Motor neuron (in vitro differentiated cells): ENCODE results near the gene TBC1D23. TPM values are rescaled to one million over a fixed set of nuclear protein-coding genes. Genes with fewer than 3 reads are reported as not detected.
"Not testable (repeated sequence)": the region's sequence is repeated elsewhere in the genome, so short reads cannot be mapped to it uniquely, and the experiment has no call there.

ENCODE experiments used
- ATAC-seq, 8 experiments: fragments of 200-7000 bp; cut with Tn5 transposase; replicated peaks in 6 of 8; 2 replicates each; pipeline ENCODE4 v1.8.0; 2021; ENCODE audit warnings: mild to moderate bottlenecking in 8 of 8, moderate library complexity in 8 of 8
- H3K27ac ChIP-seq, 2 donors: fragments of 250-450 bp; sonication (Bioruptor Pico); 2 replicates each; pipeline ENCODE4 v1.9.0; 2021; ENCODE audit warnings: antibody characterized with exemption in 2 of 2, mild to moderate bottlenecking in 2 of 2, moderate library complexity in 1 of 2
- H3K4me1 ChIP-seq, 2 donors: fragments of 250-450 bp; sonication (Bioruptor Pico); replicated peaks in 1 of 2; 2 replicates each; pipeline ENCODE4 v1.6.1; 2021; ENCODE audit warnings: antibody characterized with exemption in 2 of 2, mild to moderate bottlenecking in 2 of 2, moderate library complexity in 1 of 2
- H3K4me3 ChIP-seq, 5 donors: fragments of 250-450 bp; sonication (Bioruptor Pico); 2 replicates each; pipeline ENCODE4 v1.9.0; 2021; ENCODE audit warnings: antibody characterized with exemption in 5 of 5, mild to moderate bottlenecking in 5 of 5, moderate library complexity in 4 of 5
- WGBS, 10 experiments: fragments of 450-650 bp; shearing (Covaris generic); methylation state at CpG; one replicate each; pipeline ENCODE4 v1.0.0; 2022; 5-methylcytosine and 5-hydroxymethylcytosine counted together
- in situ Hi-C, 9 experiments: fragments of 400-800 bp; cut with MboI; loops; one replicate each; pipeline ENCODE4 v1.15.0; 2021; ENCODE audit warnings: low sequenced_read_pairs in 9 of 9, low pct_unique_long_range_greater_than_20kb in 2 of 9; ENCODE audit not compliant: unreplicated experiment in 9 of 9
- total RNA-seq, 8 experiments: library from RNA; unstranded; fragments of 300-600 nt; gene quantifications; 2 replicates each; pipeline versions ENCODE4 v1.2.3 to v1.2.4, GENCODE V29; 2022

TBC1D23 gene
- total RNA-seq, 8 experiments from 2014 or later = 24.5 to 52.3 (median 40.4) TPM

DNA sequence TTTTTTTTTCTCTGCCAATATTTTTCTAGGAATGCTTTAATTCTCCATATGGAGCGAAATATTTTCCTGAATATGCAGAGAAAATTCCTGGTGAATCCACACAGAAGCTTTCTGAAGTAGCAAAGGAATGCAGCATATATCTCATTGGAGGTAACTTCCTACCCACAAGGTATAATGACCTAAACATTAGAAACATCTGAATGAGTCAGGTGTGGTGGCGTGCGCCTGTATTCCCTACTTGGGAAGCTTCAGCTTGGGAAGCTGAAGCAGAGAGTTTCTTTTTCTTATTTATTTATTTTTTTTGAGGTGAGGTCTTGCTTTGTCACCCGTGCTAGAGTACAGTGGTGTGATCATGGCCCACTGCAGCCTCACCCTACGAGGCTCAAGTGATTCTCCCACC is 79.0 kb downstream of the TBC1D23 start:
- ATAC-seq = no peak
- H3K27ac ChIP-seq = no peak overlapping the region
- 67 to 100% (median 96%) methylated on average over 1 to 4 of the region's 5 CpGs for WGBS, 10 experiments
- H3K4me3 ChIP-seq = no peak overlapping the region
- in situ Hi-C loops = no loop called here
- no peaks in the 10 kb centered on the region for H3K4me1 ChIP-seq

DNA sequence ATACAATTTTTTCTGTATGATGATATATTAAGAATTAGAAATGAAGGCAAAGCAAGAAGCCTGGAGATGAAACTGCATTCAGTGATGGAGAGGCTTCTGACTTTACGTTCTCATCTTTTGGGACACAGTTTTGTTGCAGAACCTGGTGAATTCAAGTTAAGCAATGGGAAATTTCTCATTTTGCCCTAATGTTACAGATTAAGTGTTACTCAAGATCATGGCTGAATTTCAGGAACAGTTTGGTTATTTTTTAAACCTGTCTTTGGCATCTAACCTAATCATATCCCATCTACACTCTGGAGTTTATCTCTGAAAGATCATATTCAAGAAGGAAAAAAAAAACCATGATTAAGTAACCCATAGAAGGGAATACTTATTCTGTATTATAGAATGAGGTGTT is 79.7 kb downstream of the TBC1D23 start:
- Histone ChIP-seq H3K4me1 (no peaks in the 10 kb centered on the region), H3K27ac (no peak overlapping the region), H3K4me3 (no peak overlapping the region)
- 75 to 100% (median 100%) methylated on average over 1 of the region's 1 CpG; no CpG with 5 or more reads in 1 of the 10 experiments for WGBS, 10 experiments
- no peak for ATAC-seq
- in situ Hi-C loops = no loop called here

- H3K27ac ChIP-seq = no peak overlapping the region
- H3K4me1 ChIP-seq = no peaks in the 10 kb centered on the region
- WGBS, 10 experiments = 83 to 100% (median 100%) methylated on average over 1 to 5 of the region's 5 CpGs; no CpG with 5 or more reads in 4 of the 10 experiments
- H3K4me3 ChIP-seq = no peak overlapping the region
- in situ Hi-C loops = no loop called here
- no peak for ATAC-seq
These were observed 87.9 kb downstream of the TBC1D23 start for GRCh38 chr3:100348727-100349126.

GRCh38 chr3:100351770-100352169 is 91.0 kb downstream of the TBC1D23 start:
- WGBS, 10 experiments = no CpG with 5 or more reads among the region's 2 CpGs
- in situ Hi-C loops, H3K4me1 ChIP-seq, H3K4me3 ChIP-seq, H3K27ac ChIP-seq, ATAC-seq: not testable (repeated sequence)

- ATAC-seq = no peak
- Histone ChIP-seq H3K4me3 (no peak overlapping the region), H3K27ac (no peak overlapping the region), H3K4me1 (no peaks in the 10 kb centered on the region)
- WGBS, 10 experiments = 83 to 100% (median 93%) methylated on average over 2 to 8 of the region's 10 CpGs
- in situ Hi-C loops = no loop called here
These were observed 91.8 kb downstream of the TBC1D23 start for GRCh38 chr3:100352296-100353231.

- 93 to 100% (median 100%) methylated on average over 1 to 3 of the region's 3 CpGs; no CpG with 5 or more reads in 2 of the 10 experiments for WGBS, 10 experiments
- no peak overlapping the region for H3K27ac ChIP-seq
- H3K4me1 ChIP-seq = no peaks in the 10 kb centered on the region
- H3K4me3 ChIP-seq = no peak overlapping the region
- no peak for ATAC-seq
- in situ Hi-C loops = no loop called here
These were observed 94.1 kb downstream of the TBC1D23 start for GRCh38 chr3:100354850-100355249.

DNA sequence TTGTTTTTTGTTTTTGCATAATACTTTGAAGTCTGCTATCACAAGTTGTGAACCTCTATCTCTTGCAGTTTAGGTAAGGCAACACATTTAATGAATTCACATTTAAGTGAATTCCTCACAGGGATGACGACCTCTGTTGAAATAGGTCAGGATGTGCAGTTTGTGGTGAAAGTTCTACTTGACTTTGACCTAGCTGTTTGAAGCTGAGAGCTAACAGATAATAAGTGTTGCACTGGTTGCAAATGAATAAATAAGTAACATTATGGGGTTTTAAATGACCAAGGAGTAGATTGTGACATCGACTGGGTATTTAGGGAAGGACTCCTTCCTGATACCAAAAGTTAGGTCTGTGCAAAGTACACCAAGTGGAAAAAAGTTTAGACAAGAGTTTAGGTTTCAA is 97.6 kb downstream of the TBC1D23 start:
- Histone ChIP-seq H3K27ac (no peak overlapping the region), H3K4me1 (no peaks in the 10 kb centered on the region), H3K4me3 (no peak overlapping the region)
- ATAC-seq = no peak
- in situ Hi-C loops = no loop called here
- WGBS, 10 experiments = 83 to 100% (median 95%) methylated on average over 1 to 2 of the region's 2 CpGs; no CpG with 5 or more reads in 2 of the 10 experiments

DNA sequence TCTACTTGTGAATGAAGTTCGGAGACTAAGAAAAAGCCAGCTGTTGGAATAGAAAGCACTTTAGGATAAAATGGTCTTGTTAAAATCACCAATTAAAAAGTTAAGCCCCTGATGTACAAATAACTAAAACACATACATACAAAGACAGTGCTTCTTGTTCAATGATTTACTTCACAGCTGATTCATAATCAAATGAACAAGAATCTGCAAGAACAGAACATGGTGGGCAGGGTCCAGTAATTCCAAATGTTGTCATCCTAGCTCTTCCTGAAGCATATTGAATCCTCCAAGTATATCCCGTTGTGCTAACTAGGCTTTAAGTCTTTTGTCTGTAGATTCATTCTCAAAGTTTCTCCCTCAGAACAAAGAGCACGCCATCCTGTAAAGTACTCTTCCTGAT is 98.2 kb downstream of the TBC1D23 start:
- Histone ChIP-seq H3K4me1 (no peaks in the 10 kb centered on the region), H3K4me3 (no peak overlapping the region), H3K27ac (no peak overlapping the region)
- no peak for ATAC-seq
- 60 to 100% (median 89%) methylated on average over 1 to 3 of the region's 3 CpGs for WGBS, 10 experiments
- in situ Hi-C loops = no loop called here

- H3K4me3 ChIP-seq = no peak overlapping the region
- no peaks in the 10 kb centered on the region for H3K4me1 ChIP-seq
- ATAC-seq = no peak
- in situ Hi-C loops = no loop called here
- no peak overlapping the region for H3K27ac ChIP-seq
- whole genome bisulfite sequencing, 10 experiments = 70 to 100% (median 100%) methylated on average over 1 to 4 of the region's 4 CpGs; no CpG with 5 or more reads in 1 of the 10 experiments
These were observed 100.1 kb downstream of the TBC1D23 start for GRCh38 chr3:100360757-100361496.

DNA sequence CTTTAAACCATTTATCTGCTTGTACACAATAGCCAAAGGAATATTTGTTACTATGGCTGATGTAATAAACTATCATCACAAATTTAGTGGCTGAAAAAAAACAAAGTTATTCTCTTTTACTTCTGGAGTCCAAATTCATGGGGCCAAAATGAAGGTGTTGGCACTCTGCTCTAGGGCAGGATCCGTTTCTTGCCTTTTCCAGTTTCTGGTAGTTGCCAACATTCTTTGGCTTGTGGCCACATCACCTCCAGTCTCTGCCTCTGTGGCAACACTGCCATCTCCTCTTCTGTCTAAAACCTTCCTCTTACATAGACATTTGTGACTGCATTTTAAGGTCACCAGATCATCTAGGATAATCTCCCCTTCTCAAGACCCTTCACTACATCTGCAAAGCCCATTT is 101.1 kb downstream of the TBC1D23 start:
- WGBS, 10 experiments = 67 to 100% (median 100%) methylated on average over 1 of the region's 1 CpG; no CpG with 5 or more reads in 4 of the 10 experiments
- in situ Hi-C loops = no loop called here
- no peak for ATAC-seq
- H3K27ac ChIP-seq = no peak overlapping the region
- no peaks in the 10 kb centered on the region for H3K4me1 ChIP-seq
- H3K4me3 ChIP-seq = no peak overlapping the region

DNA sequence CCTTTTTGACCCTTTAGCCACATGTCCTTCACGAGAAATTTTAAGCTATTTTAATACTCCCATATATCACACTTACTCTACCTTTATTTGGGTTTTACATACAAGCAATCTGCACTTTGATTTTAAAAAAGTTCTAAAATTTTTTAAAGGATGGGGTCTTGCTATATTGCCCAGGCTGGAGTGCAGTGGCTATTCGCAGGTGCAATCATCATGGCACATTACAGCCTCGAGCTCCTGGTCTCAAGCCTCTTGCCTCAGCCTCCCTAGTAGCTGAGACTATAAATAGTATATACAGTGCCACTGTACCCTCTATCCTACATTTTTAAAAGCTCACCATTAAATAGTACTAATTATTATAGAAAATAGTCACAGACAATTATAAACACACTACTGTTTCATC is 103.6 kb downstream of the TBC1D23 start:
- ATAC-seq = no peak
- in situ Hi-C loops = no loop called here
- no peaks in the 10 kb centered on the region for H3K4me1 ChIP-seq
- 92 to 100% (median 94%) methylated on average over 1 to 3 of the region's 3 CpGs; no CpG with 5 or more reads in 5 of the 10 experiments for WGBS, 10 experiments
- H3K4me3 ChIP-seq = no peak overlapping the region
- no peak overlapping the region for H3K27ac ChIP-seq

GRCh38 chr3:100366424-100366823 is 105.6 kb downstream of the TBC1D23 start:
- in situ Hi-C loops = no loop called here
- no peaks in the 10 kb centered on the region for H3K4me1 ChIP-seq
- WGBS, 10 experiments = 50 to 100% (median 85%) methylated on average over 1 to 2 of the region's 2 CpGs; no CpG with 5 or more reads in 2 of the 10 experiments
- no peak for ATAC-seq
- H3K27ac ChIP-seq = no peak overlapping the region
- H3K4me3 ChIP-seq = no peak overlapping the region

DNA sequence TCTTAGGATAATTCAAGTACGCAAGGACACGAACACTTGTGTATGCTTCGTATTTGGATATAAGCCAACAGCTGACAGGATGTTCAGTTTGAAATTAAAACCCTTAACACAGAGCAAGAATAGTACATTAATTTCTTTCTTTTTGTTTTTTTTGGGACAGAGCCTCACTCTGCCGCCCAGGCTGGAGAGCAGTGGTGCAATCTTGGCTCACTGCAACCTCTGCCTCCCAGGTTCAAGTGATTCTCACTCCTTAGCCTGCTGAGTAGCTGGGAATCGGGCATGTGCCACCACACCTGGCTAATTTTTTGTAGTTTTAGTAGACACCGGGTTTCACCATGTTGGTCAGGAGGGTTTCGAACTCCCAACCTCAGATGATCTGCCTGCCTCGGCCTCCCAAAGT is 107.6 kb downstream of the TBC1D23 start:
- H3K27ac ChIP-seq = no peak overlapping the region
- 82 to 100% (median 96%) methylated on average over 3 to 8 of the region's 8 CpGs for whole genome bisulfite sequencing, 10 experiments
- H3K4me1 ChIP-seq = no peaks in the 10 kb centered on the region
- in situ Hi-C loops = no loop called here
- H3K4me3 ChIP-seq = no peak overlapping the region
- ATAC-seq = no peak
